ENCODE results near the gene IL17REL. TPM values are rescaled to one million over a fixed set of nuclear protein-coding genes. Genes with fewer than 3 reads are reported as not detected.

Gene IL17REL
- total RNA-seq, 1 donor from 2014 or later, result not detected

DNA sequence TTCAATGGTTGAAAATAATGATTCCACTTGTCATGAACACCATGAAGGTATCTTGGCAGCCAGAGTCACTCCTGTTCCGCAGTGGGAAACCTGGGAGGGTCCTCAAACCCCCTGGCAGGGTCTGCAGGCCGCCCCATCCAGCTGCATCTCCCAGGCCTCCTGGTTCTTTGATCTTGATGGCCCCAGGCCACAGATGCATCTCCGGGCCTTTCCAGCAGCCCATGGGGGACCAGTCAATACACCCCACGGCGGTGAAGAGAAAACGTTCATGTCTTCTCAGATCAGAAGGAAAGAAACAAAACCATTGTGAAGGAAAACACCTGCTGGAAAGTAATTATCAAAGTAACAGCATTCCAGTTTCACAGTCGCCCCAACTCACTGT is 47.3 kb upstream of the IL17REL start:
- peaks cover 16% of the 10 kb centered on the region for H3K4me1 Mint-ChIP-seq (ENCODE audit: unreplicated experiment)
- no peaks in the 10 kb centered on the region for H3K36me3 Mint-ChIP-seq (ENCODE audit: unreplicated experiment)
- H3K27ac Mint-ChIP-seq (ENCODE audit: unreplicated experiment), result no peak overlapping the region
- peak overlapping the region; percentile 50 for H3K4me3 Mint-ChIP-seq (ENCODE audit: unreplicated experiment)
- H3K9me3 Mint-ChIP-seq (ENCODE audit: unreplicated experiment), result no peaks in the 10 kb centered on the region
- TF ChIP-seq, protein P1, sequence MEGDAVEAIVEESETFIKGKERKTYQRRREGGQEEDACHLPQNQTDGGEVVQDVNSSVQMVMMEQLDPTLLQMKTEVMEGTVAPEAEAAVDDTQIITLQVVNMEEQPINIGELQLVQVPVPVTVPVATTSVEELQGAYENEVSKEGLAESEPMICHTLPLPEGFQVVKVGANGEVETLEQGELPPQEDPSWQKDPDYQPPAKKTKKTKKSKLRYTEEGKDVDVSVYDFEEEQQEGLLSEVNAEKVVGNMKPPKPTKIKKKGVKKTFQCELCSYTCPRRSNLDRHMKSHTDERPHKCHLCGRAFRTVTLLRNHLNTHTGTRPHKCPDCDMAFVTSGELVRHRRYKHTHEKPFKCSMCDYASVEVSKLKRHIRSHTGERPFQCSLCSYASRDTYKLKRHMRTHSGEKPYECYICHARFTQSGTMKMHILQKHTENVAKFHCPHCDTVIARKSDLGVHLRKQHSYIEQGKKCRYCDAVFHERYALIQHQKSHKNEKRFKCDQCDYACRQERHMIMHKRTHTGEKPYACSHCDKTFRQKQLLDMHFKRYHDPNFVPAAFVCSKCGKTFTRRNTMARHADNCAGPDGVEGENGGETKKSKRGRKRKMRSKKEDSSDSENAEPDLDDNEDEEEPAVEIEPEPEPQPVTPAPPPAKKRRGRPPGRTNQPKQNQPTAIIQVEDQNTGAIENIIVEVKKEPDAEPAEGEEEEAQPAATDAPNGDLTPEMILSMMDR (IDR thresholded peaks at IDR 0.05), result no peak
- DNase-seq (ENCODE audit: extremely low spot score, unreplicated experiment), result no peak
- peaks cover 5% of the 10 kb centered on the region for H3K27me3 Mint-ChIP-seq (ENCODE audit: unreplicated experiment)

DNA sequence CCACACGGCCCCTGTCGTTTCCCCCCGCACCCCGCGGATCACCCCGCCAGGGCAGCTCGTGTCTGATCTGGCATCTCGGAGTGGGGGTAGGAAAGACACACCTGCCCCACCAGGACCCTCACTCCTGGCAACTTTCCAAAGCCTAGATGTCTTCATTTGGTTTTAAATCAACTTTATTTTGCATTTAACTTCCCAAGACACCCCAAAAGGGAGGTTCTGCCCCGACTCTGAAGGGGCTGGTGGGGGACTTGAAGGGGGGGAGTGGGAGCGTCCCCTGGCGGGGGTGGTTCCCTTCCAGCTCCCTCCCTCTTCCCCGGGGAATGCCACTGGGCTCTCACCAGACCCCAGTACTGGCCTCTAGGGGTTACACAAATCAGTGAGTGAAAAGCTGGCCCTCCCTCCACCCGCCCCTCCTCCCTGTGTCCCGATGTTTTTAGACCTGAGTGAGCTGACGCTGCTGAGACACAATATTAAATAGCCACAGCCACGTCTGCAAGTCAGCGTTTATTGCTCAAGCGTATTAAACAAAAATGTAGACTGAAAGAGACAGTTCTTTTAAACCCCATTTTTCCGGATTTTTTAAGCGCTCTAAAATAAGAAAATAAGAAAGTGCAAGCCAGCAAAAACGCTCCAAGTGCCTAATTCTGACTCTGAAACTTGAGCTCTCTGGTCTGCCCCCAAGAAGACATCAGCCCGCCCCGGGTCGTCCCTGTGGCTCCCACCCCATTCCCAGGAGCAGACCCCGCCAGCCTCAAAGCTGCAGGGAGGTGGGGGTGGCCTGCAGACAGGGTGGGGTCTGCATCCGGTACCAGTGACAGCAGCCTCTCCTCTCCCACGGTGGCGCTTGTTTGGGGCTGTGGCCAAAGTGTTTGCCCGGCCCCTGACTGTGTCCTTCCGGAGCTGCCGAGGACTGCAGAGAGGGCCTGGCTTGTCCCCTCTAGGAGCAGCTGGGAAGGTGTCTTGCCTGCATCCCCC is 46.6 kb upstream of the IL17REL start:
- Mint-ChIP-seq H3K36me3 (ENCODE audit: unreplicated experiment) (no peaks in the 10 kb centered on the region), H3K4me1 (ENCODE audit: unreplicated experiment) (peaks cover 18% of the 10 kb centered on the region), H3K27ac (ENCODE audit: unreplicated experiment) (peak overlapping the region; percentile 21), H3K9me3 (ENCODE audit: unreplicated experiment) (no peaks in the 10 kb centered on the region), H3K4me3 (ENCODE audit: unreplicated experiment) (peak overlapping the region; percentile 50), H3K27me3 (ENCODE audit: unreplicated experiment) (peaks cover 2% of the 10 kb centered on the region)
- TF ChIP-seq, protein P1 (IDR thresholded peaks at IDR 0.05), result peak; percentile 29
- DNase-seq (ENCODE audit: extremely low spot score, unreplicated experiment), result no peak

DNA sequence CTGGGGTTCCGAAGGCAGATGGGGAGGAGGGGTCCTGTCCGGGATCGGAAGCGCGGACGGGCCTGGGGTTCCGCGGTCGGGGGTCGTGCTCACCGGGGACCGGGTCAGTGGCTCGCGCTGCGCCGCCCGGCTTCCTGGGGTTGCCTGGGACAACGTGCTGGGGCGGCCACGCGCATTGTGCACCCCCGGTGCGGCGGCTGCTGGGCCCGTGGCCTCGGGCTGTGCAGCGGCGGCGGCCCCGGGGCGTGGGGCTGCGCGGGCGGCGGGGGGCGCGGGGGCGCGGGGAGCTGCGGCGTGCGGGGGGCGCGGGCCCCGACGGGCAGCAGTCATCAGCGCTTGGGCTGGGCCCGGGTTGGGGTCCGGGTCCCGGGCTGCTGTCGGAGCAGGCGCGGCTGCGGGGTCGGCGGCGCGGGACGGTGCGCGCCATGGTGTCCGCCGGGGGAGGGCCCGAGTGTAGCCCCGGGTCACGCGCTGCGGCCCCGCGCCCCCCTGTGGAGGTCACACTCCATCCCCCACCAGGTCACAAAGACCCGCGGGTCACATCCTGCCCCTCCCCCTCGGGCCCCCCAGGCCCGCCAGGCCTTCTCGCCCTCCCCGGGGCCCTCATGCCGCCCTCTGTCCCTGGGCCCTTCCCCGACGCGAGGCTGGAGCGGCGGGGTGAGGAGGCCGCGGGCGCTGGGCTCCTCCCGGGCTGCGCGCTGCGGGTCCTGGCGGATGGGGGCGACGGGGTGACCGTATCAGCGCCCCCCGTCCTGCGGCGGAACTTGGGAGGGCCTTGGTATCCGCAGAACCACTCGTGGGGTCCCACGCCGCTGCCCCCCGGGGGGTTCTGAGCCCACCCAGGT is 45.7 kb upstream of the IL17REL start, which contains the start of gene TTLL8:
Gene TTLL8, minus strand, starts transcription at position 238 of the 845 bp plus-strand sequence.
- H3K27ac Mint-ChIP-seq (ENCODE audit: unreplicated experiment), result peak within 1 kb of the TSS; percentile 21

DNA sequence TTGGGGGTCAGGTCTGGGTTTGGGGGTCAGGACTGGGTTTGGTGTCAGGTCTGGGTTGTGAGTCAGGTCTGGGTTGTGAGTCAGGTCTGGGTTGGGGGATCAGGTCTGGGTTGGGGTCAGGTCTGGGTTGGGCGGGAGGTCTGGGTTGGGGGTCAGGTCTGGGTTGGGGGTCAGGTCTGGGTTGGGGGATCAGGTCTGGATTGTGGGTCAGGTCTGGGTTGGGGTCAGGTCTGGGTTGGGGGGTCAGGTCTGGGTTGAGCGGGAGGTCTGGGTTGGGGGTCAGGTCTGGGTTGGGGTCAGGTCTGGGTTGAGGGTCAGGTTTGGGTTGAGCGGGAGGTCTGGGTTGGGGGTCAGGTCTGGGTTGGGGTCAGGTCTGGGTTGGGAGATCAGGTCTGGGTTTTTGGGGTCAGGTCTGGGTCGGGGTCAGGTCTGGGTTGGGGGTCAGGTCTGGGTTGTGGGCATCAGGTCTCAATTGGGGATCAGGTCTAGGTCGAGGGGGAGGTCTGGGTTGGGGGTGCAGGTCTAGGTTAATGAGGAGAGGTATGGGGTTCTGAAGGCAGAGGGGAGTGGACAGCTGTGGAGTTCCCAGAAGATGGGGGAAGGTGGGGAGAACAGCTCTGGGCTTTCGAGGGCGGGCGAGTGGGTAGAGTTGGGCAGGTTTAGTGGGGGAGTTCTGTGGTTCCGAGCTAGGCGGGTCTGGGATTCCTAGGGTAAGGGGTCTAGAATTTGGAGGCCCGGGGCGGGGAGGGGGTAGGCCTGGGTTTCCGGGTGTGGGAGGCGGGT is 44.9 kb upstream of the IL17REL start:
- no peak for DNase-seq (ENCODE audit: extremely low spot score, unreplicated experiment)
- Mint-ChIP-seq H3K9me3 (ENCODE audit: unreplicated experiment) (no peaks in the 10 kb centered on the region), H3K27me3 (ENCODE audit: unreplicated experiment) (peaks cover 2% of the 10 kb centered on the region), H3K27ac (ENCODE audit: unreplicated experiment) (no peak overlapping the region), H3K4me1 (ENCODE audit: unreplicated experiment) (peaks cover 18% of the 10 kb centered on the region), H3K4me3 (ENCODE audit: unreplicated experiment) (no peak overlapping the region), H3K36me3 (ENCODE audit: unreplicated experiment) (no peaks in the 10 kb centered on the region)
- TF ChIP-seq, protein P1 (IDR thresholded peaks at IDR 0.05), result no peak

More for the DNA sequence above, 45.7 kb upstream of the IL17REL start, which contains the start of gene TTLL8:
- Mint-ChIP-seq H3K36me3 (ENCODE audit: unreplicated experiment) (no peaks in the 10 kb centered on the region), H3K9me3 (ENCODE audit: unreplicated experiment) (no peaks in the 10 kb centered on the region), H3K27me3 (ENCODE audit: unreplicated experiment) (peaks cover 2% of the 10 kb centered on the region), H3K4me3 (ENCODE audit: unreplicated experiment) (peak within 1 kb of the TSS; percentile 50), H3K4me1 (ENCODE audit: unreplicated experiment) (peaks cover 18% of the 10 kb centered on the region)
- no peak for DNase-seq (ENCODE audit: extremely low spot score, unreplicated experiment)
- TF ChIP-seq, protein P1 (IDR thresholded peaks at IDR 0.05), result no peak
